Right kidney (tissue), 1 donor: ENCODE results near the gene AADAC.
"Not testable (repeated sequence)": the region's sequence is repeated elsewhere in the genome, so short reads cannot be mapped to it uniquely, and the experiment has no call there.

Source experiments
- DNase-seq: peaks from one replicate; pipeline ENCODE4 v3.0.0-alpha.2; 2016

Gene AADAC

GRCh38 chr3:151856641-151857040, 42.7 kb downstream of the AADAC start:
- no peak for DNase-seq

GRCh38 chr3:151859233-151859673, 45.3 kb downstream of the AADAC start:
- DNase-seq = no peak

GRCh38 chr3:151859905-151860304, 46.0 kb downstream of the AADAC start:
- no peak for DNase-seq

- no peak for DNase-seq
Measured at GRCh38 chr3:151863611-151864010, 49.7 kb downstream of the AADAC start.

- DNase-seq = no peak
Measured at GRCh38 chr3:151864423-151865101, 50.6 kb downstream of the AADAC start.

- no peak for DNase-seq
Measured at GRCh38 chr3:151866711-151867410, 52.9 kb downstream of the AADAC start.

- no peak for DNase-seq
Measured at GRCh38 chr3:151867666-151868065, 53.8 kb downstream of the AADAC start.

GRCh38 chr3:151869181-151869580, 55.3 kb downstream of the AADAC start:
- no peak for DNase-seq

GRCh38 chr3:151871639-151872468, 57.9 kb downstream of the AADAC start:
- no peak for DNase-seq

- DNase-seq = no peak
Measured at GRCh38 chr3:151873398-151873797, 59.5 kb downstream of the AADAC start, which contains the start of gene SUCNR1. Gene SUCNR1 (plus strand): TSS chr3:151873643. CDS start chr3:151879893, 6,250 bp downstream.

- DNase-seq = not testable (repeated sequence)
Measured at GRCh38 chr3:151874079-151874478, 60.2 kb downstream of the AADAC start.

- DNase-seq = no peak
Measured at GRCh38 chr3:151875759-151876158, 61.8 kb downstream of the AADAC start.

GRCh38 chr3:151877269-151877668, 63.4 kb downstream of the AADAC start:
- no peak for DNase-seq
